Stomach (tissue), 4 donors: Measurements from ENCODE around the gene SLC41A3.

Experiments used
- EP300 ChIP-seq: sonication (generic); formaldehyde crosslinking; IDR thresholded peaks from one replicate; pipeline ENCODE4 v1.6.1; 2017; ENCODE audit warnings: antibody characterized with exemption
- POLR2A ChIP-seq, 4 donors: fragments of 450-650 bp; IDR thresholded peaks; one replicate each; pipeline ENCODE4 v1.6.1; 2016; ENCODE audit warnings: antibody characterized with exemption in 4 of 4, control low read depth in 2 of 4, mild to moderate bottlenecking in 1 of 4, moderate library complexity in 1 of 4
- TF ChIP-seq, protein P1 (sequence below), 7 experiments: fragments of 450-650 bp in 4 of 7; fragments of 200-600 bp in 3 of 7; sonication (generic) in 3 of 7; IDR thresholded peaks; one replicate each; pipeline ENCODE4 v1.5.1; 2016 to 2019; ENCODE audit warnings: antibody characterized with exemption in 7 of 7, control low read depth in 2 of 7, mild to moderate bottlenecking in 1 of 7

DNA sequence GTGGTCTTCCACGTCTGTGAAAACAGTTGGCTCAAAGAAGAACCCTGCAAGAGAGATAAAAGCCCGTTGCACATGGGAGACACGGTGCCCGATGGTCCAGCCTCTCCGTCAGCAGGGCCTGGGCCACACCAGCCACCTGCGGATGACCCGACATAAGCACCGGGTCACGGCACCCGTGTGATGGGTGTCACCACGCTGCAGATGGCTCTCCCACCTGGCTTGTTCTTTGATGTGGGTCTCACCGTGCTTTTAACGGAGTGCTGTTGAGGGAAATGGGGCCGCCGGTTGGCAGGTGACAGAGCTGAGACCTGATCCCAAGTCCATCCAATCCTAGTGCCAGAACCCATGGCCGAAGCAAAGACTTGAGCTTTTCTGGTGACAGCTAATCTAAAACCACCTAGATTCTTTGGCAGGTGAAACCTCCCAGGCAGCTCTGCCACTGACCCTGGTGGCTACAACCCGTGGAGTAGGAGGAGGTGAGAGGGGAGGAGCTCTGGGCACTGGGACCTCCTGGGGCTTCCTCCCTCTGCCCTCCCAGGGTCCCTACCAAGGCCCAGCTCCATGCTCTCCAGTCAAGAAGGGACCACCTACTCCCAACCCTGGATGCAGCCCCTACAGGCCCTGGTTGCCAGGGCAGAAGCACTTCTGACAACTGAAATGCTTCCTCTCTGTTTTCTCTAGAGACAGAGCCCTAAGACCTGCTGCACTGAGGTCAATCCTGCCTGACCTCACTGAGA lies 23.4 kb upstream of the SLC41A3 start:
- TF ChIP-seq, protein P1, sequence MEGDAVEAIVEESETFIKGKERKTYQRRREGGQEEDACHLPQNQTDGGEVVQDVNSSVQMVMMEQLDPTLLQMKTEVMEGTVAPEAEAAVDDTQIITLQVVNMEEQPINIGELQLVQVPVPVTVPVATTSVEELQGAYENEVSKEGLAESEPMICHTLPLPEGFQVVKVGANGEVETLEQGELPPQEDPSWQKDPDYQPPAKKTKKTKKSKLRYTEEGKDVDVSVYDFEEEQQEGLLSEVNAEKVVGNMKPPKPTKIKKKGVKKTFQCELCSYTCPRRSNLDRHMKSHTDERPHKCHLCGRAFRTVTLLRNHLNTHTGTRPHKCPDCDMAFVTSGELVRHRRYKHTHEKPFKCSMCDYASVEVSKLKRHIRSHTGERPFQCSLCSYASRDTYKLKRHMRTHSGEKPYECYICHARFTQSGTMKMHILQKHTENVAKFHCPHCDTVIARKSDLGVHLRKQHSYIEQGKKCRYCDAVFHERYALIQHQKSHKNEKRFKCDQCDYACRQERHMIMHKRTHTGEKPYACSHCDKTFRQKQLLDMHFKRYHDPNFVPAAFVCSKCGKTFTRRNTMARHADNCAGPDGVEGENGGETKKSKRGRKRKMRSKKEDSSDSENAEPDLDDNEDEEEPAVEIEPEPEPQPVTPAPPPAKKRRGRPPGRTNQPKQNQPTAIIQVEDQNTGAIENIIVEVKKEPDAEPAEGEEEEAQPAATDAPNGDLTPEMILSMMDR (IDR thresholded peaks at IDR 0.05), result no peak
- no peak for TF ChIP-seq EP300
- no peak for TF ChIP-seq POLR2A (IDR thresholded peaks at IDR 0.05)
